SH-SY5Y (cell line): ENCODE results near the gene RAB25.

Source experiments
- GATA2 ChIP-seq: IDR thresholded peaks from 2 replicates; pipeline ENCODE4 v1.6.1; 2011; ENCODE audit warnings: mild to moderate bottlenecking, low read depth, low read length
- GATA3 ChIP-seq: IDR thresholded peaks from 2 replicates; pipeline ENCODE4 v1.6.1; 2011; ENCODE audit warnings: low read depth, mild to moderate bottlenecking, low read length, moderate library complexity

DNA sequence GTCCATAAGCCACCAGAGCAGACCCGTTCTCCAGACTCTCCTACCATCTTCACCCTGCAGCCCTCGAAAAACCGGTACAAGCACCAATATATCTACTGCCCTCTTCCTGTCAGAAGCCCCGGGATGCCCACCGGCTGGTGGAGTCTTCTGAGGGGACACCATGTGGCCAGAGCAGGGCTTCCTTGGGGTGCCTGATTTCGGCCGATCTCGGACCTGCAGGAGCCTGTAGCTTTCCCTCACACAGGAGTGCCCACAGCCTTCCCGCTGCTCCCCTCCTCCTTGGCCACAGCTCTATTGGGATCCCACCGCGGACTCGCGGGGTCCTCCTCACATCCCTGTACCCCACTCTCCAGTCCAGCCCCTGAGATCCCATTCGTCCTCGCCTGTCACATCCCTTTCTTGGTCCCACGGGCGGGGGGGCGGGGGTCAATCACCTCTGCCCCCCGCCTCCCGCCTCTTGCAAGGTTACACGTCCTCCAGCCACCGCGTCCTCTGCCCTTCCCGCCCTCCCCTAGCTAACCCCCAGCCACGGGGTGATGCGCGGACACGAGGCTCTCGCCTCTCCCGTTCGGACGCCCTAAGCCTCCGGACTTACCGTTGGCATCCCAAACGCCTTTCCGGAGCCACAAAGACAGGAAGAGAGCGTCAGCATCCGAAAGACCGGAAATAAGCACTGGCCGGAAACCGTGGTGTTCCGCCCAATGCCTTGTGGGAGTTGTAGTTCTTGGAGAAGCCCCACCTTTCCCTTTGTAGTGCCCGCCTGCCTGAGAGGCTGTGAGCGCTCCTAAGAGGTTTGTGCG, 40.5 kb upstream of the RAB25 start, which contains the start of gene SSR2:
- TF ChIP-seq GATA3 (no peak), GATA2 (no peak)
